Activated CD8-positive, alpha-beta memory T cell treated with anti-CD3 and anti-CD28 coated beads, Interleukin-2, amount 50 U/mL, for 1 hour (primary cell): Measurements from ENCODE around the gene RNF182.
"Not testable (repeated sequence)": the region's sequence is repeated elsewhere in the genome, so short reads cannot be mapped to it uniquely, and the experiment has no call there.

Source experiments
- DNase-seq: peaks from one replicate; pipeline ENCODE4 v3.0.0-alpha.2; 2020; ENCODE audit errors: extremely low read depth

Gene RNF182

DNA sequence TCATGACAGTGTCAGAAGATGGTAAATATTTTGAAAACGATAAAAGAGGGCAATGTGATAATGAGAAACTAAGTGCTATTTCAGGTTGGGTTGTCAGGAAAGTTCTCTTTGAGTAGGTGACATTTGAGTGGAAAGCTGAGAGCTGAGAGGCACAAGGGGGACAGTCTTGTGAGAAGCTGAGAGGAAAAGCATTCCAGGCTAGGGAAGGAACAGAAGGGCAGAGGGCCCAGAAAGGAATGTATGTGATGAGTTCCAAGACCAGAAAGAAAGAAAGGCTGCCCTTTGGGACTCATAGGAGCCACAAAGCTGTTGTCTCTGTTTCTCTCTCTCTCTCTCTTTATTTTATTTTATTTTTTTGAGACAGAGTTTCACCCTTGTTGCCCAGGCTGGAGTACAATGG, 7.6 kb upstream of the RNF182 start:
- DNase-seq = no peak

- DNase-seq = no peak
These were observed 6.0 kb upstream of the RNF182 start for GRCh38 chr6:13918686-13919250.

DNA sequence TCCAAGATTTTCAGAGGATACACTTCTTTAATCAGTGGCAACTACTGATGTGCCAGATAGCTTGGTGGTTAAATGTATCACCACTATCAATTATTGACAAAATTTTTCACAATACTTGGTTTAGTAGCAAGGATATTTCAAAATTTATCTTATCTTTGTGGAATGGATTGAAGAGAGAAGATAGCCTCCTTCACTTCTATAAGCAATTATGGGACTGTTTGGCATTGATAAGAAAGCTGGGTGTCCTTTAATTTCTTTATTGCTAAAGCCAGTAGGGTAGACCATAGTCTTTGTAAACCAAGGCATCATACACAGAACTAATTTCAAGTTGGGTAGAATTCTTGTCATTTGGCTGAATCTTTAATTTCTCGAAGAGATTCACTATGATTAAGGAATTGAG, 4.9 kb upstream of the RNF182 start:
- no peak for DNase-seq

GRCh38 chr6:13920552-13920951, 4.2 kb upstream of the RNF182 start:
- no peak for DNase-seq

- no peak for DNase-seq
These were observed 2.0 kb upstream of the RNF182 start for GRCh38 chr6:13922750-13923149.

DNA sequence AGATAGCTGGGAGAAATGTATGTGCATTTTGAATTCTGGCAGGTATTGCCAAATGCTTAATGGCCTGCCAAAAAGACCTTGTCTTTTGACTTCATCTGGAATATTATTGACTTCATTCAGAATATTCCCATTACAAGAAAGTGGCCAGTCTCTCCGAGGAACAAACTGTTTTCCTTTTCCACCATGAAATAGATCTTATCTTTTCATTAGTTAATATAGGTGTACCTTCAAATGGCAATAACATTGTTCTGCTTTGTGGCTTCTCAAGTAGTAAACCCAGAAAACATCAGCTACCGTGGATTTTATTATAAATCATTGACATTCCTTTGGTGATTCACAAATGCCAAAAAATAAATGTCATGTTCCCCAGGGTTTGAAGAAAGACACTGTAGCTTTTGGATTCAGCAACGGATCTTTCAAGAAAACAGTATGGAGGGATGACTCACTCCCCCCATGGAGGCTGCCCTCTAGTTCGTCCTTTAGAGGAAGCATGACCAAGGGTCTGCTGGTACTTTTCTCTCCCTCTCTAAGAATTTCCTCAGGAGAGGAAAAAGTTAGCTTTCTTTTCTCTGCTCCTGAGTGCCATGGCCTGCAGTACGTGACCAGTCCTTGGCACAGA, 1.1 kb upstream of the RNF182 start:
- no peak for DNase-seq

DNA sequence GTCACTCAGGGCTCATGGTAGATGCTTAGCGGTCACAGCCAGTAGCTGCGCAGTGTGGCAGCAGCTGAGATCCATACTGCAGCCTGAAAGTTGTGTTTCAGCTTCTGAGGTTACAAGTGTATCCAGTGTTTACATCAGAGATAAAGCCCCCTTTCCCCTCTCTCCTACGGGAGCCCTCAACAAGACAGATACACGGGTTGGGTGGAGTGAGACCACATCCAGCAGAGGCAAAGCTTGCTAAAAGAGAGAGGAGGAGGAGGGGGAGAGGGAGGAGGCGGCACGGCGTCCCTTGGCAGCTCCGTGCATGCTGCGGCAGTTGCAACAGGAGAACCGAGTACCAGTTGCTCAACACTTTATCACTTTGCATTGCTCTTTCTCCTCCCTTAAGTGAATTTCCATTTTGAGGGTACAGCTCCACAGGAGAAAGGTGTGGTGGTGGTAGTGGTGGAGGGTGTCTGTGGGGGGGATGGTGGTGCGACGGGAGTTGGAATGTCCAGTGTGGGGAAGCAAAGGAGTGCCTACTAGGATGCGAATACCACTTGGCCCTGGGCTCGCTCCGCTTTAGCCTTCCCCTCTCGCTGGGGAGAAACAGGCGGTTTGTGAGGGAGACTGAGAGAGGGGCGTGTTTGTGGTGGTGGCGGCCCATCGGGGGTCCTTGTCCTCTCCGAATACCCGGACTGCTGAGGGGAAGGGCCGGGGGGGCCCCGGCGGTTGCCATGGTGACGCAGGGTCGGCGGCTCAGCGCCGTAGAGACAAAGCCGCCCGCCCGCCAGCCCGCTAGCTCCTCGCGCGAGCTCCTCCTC, 405 bp upstream of the RNF182 start:
- no peak for DNase-seq

DNA sequence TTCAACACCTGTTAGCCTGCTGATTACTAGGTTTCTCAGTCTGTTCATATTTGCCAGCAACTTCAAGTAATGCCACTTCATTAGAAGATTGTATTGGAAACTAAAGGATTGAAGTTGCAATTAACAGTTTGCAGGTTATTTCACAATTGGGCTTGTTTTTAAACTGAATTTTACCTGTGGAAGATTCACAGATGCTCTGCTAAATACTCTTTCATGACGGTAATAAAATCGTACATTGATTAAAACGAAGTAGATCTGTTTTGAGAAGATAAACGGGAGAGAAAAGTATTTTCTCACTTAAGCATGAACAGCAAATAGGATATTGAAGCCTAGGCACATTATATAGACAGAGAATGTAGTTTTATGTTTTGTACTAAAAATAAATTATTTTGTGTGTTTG, 1.6 kb downstream of the RNF182 start:
- no peak for DNase-seq

DNA sequence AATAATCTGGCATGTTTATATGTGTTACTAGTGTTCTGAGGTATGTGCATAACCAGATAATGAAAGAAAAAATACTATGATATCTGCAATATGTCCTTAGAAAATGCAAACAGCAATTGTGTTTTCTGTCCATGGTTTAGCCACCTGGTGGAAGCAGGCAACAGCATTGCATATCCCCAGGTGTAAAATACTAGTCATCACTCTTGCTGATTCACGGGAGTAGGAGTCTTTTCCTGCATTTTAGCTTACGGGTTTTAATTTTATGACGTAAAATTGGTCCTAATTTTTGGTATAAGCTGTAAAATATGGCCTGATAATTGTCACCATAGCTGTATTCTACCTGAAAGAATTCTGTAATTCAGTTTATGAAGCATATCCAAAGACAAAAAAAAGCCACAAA, 2.5 kb downstream of the RNF182 start:
- no peak for DNase-seq

GRCh38 chr6:13929196-13929595, 4.4 kb downstream of the RNF182 start:
- no peak for DNase-seq

GRCh38 chr6:13931797-13932402, 7.1 kb downstream of the RNF182 start:
- DNase-seq = no peak

GRCh38 chr6:13932785-13933184, 8.0 kb downstream of the RNF182 start:
- no peak for DNase-seq

- no peak for DNase-seq
These were observed 10.0 kb downstream of the RNF182 start for GRCh38 chr6:13934721-13935120.

DNA sequence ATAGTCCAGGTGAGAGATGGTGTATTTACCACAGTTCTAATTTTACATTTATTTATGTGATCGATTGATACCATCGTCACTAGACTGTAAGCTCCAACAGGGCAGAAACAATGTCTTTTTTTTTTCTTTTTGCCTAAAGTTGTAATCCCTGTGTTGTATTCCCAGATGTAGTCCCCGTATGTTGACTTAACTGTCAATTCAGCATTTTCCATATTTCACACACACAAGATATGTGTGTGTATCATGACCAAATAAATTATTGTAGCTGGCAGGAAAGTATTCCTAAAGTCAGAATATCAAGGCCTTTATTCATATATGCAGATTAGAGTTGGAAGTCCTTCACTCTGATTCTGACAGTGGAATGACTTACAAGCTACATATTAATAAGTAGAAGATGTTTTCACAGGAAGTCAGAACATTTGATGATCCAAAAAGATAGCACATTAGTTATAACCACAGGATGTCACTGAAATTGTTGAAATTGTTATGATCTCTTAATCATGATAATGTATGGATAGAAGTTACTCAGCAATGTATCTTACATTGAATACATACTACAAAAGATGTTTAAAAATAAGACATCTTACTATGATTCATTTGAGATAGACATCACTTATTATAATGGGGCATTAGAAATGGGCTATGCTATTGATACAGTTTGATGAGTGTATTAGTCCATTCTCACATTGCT, 10.6 kb downstream of the RNF182 start:
- no peak for DNase-seq

- not testable (repeated sequence) for DNase-seq
These were observed 11.1 kb downstream of the RNF182 start for GRCh38 chr6:13935881-13936261.

- DNase-seq = no peak
These were observed 17.1 kb downstream of the RNF182 start for GRCh38 chr6:13941902-13942301.

- DNase-seq = no peak
These were observed 19.2 kb downstream of the RNF182 start for GRCh38 chr6:13943943-13944342.

DNA sequence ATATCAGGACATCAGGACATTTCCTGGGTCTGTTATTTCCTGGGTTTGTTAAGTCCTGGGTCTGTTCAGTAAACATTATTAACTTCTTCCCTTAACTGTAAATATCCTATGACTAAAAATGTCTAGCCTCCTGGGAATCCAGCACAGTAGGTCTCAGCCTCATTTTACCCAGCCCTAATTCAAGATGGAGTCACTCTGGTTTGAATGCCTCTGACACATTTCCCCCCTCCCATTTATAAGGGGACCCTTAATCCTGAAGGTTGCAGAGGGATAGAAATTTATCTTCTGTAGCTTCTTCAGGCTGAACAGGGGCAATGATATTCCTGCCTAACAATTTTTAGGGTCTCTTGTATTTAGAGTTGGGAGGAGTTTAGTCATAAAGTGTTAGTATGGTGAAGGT, 21.8 kb downstream of the RNF182 start:
- no peak for DNase-seq

DNA sequence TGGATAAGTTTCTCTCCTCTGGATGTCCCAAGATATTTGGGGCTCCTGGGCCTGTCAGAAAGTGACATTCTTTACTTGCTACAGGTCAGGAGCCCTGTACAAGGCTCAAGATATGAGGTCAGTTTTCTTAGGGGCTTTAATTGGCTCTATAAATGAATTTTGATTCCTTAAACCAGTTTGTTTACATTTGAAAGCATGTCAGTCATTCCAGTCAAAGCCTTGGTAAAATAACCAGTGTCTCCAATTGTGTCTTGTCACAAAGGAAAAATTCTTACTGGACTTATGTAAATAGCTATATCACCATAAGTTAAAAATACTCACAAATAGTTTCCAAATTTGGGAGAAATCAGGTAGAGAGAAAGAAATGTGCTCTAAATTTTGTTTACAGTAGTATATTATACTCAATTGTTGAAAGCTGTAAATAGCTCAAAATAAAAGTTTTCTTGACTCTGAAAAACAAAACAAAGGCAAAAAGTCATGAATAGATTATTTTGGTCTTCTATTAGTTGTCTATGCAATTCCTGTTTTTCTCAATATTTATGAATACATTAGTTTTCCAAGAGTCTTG, 22.9 kb downstream of the RNF182 start:
- no peak for DNase-seq

- DNase-seq = no peak
These were observed 27.3 kb downstream of the RNF182 start for GRCh38 chr6:13952101-13952500.

GRCh38 chr6:13953061-13953705, 28.4 kb downstream of the RNF182 start:
- DNase-seq = no peak
